Measurements from ENCODE around the gene PTPN4.

- TF ChIP-seq ATF2 (IDR thresholded peaks at IDR 0.05; ENCODE audit: low read length) (no peak), CTCF (IDR thresholded peaks at IDR 0.05; ENCODE audit: control extremely low read depth in 1 of 3, insufficient read depth in 1 of 3, low read depth in 1 of 3, low read length in 3 of 3) (no peak), RFX5 (IDR thresholded peaks at IDR 0.05; ENCODE audit: borderline replicate concordance, low read depth, low read length) (no peak), EGR1 (IDR thresholded peaks at IDR 0.05; ENCODE audit: borderline replicate concordance, low read depth, low read length) (no peak), MAX (IDR thresholded peaks at IDR 0.05) (no peak), CTBP2 (IDR thresholded peaks at IDR 0.05; ENCODE audit: borderline replicate concordance, insufficient read depth, insufficient read length, low read length) (no peak), RNF2 (IDR thresholded peaks at IDR 0.05; ENCODE audit: borderline replicate concordance, low read depth, low read length, missing control alignments, poor library complexity, severe bottlenecking) (no peak), POLR2AphosphoS5 (IDR thresholded peaks at IDR 0.05; ENCODE audit: low read depth, low read length) (no peak), EP300 (IDR thresholded peaks at IDR 0.05; ENCODE audit: borderline replicate concordance in 1 of 2, low read depth in 2 of 2, low read length in 2 of 2) (no peak), RAD21 (IDR thresholded peaks at IDR 0.05 in 1 of 2, conservative IDR thresholded peaks at IDR 0.05 in 1 of 2; ENCODE audit: low read depth in 2 of 2, low read length in 2 of 2) (no peak), EZH2 (IDR thresholded peaks at IDR 0.05; ENCODE audit: low read depth, low read length, severe bottlenecking) (no peak), POLR2A (IDR thresholded peaks at IDR 0.05; ENCODE audit: control extremely low read depth in 1 of 2, low read depth in 2 of 2, low read length in 2 of 2) (no peak), USF2 (IDR thresholded peaks at IDR 0.05; ENCODE audit: low read length) (no peak), KDM1A (IDR thresholded peaks at IDR 0.05; ENCODE audit: borderline replicate concordance, low read length) (no peak)
Measured at GRCh38 chr2:119864318-119864717, 104.6 kb downstream of the PTPN4 start.

All from H1 (cell line).